CD4-positive, alpha-beta T cell treated with Interleukin-4 for 4 hours (primary cell): ENCODE data around the gene SRPRA.
A peak's percentile ranks its signal among the peaks of the same experiment; 100 is the strongest.
"Not testable (repeated sequence)": the region's sequence is repeated elsewhere in the genome, so short reads cannot be mapped to it uniquely, and the experiment has no call there.

Source experiments
- DNase-seq: peaks from one replicate; pipeline ENCODE4 v3.0.0-alpha.2; 2020

The SRPRA gene, protein sequence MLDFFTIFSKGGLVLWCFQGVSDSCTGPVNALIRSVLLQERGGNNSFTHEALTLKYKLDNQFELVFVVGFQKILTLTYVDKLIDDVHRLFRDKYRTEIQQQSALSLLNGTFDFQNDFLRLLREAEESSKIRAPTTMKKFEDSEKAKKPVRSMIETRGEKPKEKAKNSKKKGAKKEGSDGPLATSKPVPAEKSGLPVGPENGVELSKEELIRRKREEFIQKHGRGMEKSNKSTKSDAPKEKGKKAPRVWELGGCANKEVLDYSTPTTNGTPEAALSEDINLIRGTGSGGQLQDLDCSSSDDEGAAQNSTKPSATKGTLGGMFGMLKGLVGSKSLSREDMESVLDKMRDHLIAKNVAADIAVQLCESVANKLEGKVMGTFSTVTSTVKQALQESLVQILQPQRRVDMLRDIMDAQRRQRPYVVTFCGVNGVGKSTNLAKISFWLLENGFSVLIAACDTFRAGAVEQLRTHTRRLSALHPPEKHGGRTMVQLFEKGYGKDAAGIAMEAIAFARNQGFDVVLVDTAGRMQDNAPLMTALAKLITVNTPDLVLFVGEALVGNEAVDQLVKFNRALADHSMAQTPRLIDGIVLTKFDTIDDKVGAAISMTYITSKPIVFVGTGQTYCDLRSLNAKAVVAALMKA

DNA sequence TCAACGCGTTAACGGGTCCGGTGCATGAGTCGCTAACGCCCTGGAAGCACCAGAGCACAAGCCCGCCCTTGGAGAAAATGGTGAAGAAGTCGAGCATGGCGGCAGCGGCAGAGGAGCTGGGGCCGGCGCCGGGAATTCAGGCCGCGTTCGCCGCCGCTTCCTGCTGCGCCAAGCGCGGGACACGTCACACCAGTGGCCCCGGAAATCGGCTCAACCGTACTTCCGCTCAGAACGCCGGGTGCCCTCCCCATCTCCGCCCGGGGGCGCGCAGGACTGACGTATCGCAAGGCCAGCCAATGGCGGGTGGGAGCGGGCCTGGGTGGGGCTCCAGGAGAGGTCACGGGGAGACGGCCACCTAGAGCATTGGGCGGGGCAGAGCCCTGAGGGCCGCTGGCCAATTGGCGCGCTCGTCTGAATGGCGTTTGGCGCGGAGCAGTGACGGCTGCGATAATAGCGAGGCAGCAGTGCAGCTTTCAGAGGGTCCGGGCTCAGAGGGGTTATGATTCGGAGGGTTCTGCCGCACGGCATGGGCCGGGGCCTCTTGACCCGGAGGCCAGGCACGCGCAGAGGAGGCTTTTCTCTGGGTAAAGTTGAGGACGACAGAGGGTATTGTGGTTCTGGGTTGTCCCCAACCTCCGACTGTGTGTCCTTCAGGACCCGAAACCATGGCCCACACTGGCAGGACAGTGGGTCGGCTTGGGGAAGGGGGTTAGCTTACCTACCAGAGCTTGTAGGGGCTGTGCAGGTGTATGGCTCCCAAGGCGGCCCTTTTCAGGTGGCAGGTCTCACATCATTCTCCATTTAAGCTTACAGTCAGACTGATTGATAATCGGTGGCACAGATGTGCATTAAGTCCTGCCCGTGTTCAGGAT lies at the start of gene SRPRA, which contains the start of gene FOXRED1:
SRPRA (minus strand) TSS at position 188 of the 872 bp plus-strand sequence; CDS start at position 97, 91 bp downstream.
FOXRED1 (plus strand) TSS at position 447 of the 872 bp plus-strand sequence; CDS start at position 500, 53 bp downstream.
- peak; percentile 99 for DNase-seq

DNA sequence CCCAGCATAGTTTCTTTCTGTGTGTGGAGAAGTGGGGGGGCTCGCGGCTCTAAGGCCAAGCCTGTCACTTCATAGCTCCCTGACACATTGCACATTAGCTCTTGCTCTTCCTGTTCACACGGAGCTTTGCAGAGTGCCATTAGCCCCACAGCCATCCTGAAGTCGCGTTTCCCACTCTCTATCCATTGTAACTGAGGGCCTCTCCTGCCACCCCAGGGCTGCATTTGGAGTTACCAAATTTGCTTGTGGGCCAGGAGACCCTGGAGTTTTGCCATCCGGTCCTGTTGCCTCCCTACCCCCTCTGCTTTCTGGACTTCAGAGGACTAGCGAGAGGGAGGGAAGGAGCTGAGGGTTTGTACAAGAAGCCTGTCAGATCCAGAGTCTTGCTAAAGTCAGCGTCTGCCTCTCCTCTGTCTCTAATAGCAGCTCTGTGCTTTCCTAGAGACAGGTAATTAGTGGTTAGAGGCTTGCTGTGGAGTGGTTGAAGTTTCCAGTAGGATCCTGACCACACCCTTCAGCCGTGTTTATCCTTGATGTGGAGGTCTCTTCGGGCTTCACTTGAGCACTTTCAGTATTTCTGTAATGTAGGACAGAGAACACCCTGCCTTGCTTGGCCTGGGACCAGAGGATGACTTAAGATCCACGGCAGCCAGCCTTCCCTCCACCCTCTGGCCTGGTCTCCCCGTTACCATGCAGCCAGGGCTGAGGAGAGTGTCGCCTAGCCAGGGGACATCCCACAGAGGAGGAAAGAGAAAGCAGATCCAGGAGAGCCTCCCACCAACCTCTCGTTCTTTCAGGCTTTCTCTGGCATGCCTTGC lies 49.3 kb upstream of the SRPRA start:
- no peak for DNase-seq

DNA sequence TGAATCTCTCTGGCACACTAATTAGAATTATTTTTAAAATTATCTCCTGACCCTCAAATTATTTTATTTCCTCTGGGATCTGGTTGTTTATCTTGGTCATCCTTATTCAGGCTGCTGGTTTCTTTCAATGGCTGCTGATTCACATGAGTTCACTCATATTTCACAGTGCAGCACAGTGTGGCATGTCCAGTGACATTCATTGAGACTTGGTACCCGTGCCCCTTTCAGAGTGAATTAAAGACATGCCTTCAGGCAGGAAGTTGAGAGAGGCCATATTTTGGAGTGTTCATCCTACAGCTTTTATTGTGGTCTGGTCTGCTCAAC lies 48.7 kb upstream of the SRPRA start:
- no peak for DNase-seq

DNA sequence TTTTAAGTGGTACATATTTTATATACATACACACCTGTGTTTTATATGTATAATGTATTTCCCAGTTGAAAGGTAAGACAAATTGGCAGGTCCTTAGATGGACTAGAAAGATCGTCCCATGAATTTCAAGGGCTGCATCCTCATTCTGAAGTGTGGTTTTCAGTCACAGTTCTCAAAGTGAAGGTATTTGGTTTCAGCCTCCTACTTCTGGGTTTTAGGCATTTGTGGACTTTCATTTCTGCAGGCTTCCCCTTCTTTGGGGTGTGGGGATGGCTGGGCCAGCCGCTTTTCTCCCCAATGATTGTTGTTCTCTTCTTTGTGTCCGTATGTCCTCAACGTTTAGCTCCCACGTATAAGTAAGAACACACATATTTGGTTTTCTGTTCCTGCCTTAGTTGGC lies 45.1 kb upstream of the SRPRA start:
- DNase-seq = no peak

DNA sequence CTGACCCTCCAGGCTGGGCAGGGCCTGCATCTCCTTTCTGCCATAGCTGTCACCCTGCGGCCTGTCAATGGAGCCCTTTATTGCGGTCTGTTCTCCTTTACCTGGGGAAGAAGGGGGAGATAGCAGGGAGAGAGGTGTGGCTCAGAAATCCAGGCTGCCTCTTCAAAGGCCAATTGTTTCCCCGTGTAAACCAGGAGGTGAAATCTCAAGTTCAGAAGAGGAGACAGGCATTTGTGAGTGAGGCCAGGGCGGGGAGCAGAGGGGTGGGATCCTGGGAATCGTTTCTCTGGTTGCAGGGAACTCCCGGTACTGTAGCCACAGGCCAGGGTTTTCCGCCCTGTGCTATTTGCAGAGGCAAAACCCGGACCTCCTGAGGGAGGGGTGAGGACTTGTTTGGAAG lies 44.3 kb upstream of the SRPRA start:
- DNase-seq = no peak

DNA sequence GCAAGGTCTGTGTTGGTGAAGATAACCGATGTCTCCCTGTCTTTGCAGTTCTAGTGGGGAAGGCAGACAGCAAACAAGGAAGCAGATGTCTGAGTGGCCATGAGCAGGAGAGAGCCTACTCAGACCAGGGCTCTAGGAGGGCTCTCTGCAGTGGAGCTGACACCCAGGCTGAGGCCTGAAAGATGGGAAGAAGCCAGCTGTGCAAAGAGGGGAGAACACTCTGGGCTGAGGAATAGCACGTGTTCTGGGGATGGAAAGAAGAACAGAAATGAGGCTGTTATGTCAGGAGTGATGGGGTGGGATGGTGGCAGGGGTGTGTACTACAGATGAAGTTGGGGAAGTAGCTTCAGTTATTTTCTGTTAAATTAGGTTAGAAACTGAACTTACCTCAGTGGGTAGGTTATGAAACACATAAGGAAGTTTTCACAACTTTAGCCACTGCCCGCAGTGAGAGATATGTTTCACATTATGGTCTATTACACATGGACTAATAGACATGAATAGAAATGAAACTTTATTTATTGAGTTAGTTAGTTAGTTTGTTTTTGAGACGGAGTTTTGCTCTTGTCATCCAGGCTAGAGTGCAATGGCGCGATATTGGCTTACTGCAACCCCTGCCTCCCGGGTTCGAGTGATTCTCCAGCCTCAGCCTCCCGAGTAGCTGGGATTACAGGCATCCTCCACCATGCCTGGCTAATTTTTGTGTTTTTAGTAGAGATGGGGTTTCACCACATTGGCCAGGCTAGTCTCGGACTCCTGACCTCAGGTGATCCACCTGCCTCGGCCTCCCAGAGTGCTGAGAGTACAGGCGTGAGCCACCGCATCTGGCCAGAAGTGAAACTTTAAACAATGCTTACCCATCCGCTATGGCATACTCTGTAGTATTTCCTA lies 43.0 kb upstream of the SRPRA start:
- no peak for DNase-seq

DNA sequence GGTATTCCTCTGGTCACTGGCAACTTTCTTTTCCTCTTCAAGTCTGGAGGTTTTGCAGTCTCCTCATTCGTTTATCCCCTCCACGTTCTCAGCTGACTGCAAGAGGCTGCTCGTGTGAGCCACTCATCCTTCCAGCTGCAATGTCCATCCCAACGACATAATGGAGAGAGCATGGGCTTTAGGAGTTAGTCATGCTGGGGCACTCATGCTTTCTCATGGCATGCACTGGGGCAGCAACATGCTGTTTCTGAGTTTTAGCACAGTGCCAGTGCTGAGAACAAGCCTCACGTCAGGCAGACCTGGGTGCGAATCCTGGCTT lies 42.3 kb upstream of the SRPRA start:
- DNase-seq = no peak

DNA sequence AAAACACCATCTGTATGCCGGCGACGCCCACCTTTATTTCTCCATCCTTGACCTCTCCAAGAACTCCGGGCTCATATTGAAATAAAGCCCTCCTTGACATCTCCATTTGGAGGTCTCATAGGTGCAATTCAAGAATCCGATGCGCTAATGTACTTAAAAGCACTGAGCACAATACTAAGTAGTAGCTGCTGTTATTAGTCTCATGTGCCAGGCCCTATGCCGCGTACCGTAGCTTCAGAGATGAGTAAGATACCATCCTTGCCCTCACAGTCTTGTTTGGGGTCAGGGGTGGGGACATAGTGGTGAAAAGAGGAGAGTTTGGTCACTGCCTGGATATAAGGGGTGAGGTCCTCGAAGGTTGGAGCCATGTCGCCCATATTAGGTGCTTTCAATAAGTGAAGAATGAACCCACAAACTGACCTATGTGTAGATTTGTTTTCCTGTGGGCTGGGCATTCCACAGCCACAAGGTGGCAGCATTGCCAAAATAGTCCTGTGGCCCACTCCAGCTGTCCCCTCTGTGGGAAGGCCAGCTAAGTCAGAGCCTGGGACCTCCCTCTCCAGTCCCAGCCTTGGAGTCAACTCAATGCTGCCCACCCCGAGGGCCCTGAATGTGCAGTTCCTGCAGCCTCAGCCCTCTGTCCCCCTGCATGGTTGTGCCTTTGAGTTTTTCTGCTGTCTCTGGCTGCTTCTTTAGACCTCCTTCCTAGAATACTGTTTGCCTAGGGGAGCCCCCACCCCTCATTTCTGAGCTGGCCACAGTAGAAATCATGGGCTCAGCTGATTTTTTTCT lies 41.7 kb upstream of the SRPRA start:
- DNase-seq = peak; percentile 61

DNA sequence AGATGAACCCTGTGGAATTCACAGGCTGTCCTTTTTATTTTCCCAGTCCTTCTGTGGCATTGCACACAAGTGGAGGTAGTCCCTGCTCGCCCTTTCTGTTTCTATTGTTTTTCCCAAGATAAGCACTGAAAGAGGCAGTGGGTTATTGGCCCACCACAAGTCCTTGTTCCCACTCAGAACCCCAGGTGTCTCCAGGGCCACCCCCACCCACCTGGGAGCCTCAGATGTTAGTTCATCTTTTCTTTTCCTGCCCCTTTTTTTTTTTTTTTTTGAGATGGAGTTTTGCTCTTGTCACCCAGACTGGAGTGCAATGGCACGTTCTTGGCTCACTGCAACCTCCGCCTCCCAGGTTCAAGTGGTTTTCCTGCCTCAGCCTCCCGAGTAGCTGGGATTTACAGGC lies 40.1 kb upstream of the SRPRA start:
- DNase-seq = not testable (repeated sequence)

DNA sequence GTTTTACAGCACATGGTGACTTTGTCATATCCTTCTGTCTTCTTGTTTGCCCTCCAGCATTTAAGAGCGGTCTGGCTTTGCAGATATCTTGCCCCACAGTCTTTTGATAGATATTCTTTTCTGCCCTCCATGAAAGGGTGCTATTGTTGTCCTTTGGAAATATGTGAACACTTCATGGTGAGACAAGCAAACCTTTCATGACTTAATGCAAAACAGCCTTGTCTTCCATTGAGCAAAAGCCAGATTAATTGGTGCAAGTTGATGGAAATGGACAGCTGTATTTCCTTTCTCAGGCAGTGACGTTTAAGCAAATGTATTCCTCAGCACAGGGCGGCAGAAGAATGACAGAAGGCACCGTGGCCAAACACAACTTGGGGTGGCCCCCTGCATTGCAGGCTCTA lies 39.6 kb upstream of the SRPRA start:
- no peak for DNase-seq

DNA sequence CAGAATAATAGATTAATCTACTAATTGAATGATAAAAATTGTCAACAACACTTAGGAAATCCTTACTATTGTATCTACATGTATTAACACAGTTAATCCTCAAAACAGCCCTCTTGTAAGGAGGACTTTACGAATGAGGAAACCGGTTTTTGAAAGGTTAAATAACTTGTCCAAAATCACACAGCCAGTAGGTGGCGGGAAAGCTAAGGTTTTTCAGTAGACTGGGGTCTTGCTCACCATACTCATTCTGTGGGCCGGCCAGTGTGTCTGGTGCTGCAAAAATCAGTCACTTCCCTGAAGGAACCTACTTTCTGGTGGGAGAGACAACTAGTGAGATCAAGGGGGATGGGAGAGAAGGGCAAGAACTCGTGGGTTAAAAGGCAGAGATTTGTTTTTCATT lies 39.0 kb upstream of the SRPRA start:
- no peak for DNase-seq

DNA sequence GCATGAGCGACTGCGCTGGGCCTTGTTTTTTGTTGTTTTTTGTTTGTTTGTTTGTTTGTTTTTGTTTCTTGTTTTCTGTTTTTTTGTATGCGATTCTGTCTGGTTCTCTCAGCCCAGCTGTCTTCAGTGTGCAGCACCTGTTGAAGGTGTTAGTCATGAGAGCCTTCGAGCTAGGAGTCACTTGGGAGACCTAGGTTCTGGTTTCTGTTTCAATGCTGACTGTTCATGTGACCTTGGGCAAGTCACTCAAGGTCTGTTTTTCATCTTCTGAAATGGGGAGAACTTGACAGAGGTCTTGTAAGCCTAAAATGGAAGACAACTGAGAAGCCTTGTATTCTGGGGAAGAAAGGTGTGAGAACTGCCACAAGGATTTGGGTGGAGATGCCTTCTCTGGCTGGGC lies 37.0 kb upstream of the SRPRA start:
- peak; percentile 39 for DNase-seq

DNA sequence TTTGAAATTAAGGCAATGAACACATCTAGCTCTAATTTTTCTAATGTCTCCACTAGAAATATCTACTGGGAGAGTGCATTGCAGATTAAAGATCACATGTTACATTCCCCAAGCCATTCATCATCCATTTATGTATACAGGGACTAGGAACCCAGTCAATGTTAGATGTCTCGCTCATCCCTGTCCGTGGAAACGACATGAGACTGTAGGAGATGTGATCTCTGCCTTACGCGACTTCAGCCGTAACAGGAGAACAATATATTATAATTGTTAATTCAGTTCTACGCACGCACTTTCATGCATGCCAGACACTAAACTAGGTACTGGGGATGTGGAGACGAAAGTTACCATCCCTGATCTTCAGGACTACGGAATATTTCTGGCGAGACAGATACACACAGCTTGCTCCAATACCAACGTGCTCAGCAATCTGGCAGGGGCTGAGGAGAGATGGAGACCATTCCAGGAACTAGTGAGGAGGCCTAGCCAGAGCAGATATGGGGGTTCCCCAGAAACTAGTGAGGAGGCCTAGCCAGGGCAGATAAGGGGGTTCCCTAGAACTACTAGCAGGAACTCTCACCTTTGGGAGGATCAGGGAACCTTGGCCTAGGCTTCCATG lies 35.9 kb upstream of the SRPRA start:
- no peak for DNase-seq

DNA sequence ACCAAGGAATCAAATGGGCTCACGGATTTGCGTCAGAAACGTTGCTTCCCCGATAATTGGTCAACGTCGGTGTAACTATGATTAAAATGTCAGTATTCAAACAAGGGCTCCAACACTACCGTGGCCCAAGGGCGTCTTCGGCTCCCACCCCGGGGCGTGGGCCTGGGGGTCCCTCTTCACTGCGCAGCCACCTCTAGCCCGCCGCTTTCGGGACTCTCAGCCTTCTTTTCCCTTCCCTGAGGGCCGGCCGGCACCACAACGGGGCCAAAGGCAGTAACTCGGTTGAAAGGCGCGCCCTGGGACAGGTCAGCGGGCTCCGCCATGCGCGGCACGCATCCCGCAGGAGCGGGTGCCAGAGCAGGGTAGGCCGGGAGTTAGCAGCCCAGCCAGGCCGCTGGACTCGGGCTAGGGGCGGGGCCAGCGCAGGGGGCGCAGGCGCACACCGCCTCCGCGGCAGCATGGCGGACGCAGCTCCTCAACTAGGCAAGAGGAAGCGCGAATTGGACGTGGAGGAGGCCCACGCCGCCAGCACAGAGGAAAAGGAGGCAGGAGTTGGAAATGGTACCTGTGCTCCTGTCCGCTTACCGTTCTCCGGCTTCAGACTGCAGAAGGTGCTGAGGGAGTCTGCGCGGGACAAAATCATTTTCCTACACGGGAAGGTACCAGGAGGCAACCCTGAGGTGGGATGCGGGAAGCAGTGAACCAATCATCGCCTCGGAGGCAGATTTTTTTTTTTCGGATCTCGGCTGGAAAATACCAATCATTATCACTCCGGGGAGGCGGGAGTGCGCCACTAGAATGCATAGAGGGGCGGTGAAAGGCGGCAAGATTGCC lies 35.1 kb upstream of the SRPRA start, which contains the start of gene DCPS:
DCPS (plus strand) TSS at position 438 of the 834 bp plus-strand sequence; CDS start at position 459, 21 bp downstream.
- peak; percentile 84 for DNase-seq

DNA sequence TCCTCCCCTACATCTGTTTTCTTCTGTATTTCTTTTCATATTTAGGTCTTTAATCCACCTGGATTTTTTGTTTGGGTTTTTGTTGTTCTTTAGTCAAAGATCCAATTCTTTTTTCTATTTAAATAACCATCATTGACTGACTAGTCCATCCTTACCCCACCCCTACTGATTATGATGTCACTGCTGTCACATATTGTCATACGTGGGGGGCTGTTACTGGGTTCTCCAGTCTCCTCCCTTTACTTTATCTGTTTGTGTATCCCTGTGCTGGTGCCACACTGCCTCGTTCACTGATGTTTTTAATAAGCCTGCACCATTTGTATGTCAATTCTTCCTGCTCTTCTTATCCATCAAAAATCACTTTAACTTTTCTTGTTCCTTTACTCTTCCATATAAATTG lies 28.3 kb upstream of the SRPRA start:
- no peak for DNase-seq

DNA sequence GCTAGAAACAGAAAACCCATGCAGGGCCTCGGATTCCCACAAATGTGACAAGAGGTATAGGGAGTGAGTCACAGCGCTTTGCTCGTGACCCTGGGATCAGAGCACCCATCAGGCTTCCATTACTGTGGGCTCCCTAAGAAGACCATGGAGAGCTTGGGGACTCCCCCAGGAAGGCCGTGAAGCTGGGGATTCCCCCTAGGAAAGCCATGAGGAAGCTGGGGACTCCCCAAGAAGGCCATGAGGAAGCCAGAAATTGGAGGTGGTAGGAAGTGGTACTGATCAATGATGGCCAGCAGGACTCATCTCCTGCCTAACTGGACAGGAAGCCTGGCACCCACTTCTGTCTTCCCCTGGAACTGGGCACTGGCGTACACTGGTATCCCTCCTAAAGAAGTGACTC lies 25.0 kb upstream of the SRPRA start:
- DNase-seq = no peak

DNA sequence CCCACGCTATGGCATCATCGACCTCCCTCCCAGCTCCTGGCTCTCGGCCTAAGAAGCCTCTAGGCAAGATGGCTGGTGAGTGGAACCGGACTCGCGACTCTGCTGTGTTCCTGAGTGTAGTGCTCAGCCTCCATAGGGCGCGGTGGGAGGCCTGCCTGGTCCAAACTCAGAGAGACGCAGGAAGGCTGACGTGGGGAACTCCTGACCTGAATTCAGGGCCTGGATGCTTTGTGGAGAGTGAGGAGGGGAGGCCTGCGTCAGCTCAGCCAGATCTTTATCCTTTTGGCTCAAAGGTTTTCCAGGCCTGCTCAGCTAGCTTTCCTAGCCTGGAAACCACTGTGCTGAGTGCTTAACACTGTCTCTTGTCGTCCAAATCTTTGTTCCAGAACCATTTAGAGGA lies 22.2 kb upstream of the SRPRA start:
- no peak for DNase-seq

DNA sequence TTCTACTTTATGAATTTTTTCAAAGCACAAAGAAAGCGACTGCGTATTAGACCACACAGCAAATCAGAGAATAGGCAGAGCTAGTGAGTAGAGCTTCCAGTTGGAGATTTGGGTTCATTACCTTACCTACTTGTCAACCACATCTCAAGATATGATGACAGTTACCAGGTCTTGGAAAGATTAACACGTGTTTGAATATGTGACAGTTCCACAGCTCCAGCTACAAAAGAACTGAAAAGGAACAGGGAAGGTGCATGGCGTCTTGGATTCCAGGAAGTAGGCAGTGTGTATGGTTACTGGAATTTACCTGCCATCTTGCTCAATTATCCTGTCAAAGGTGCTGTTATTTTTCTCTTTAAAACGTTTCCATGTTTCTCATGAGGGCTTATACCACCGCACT lies 19.5 kb upstream of the SRPRA start:
- DNase-seq = no peak

DNA sequence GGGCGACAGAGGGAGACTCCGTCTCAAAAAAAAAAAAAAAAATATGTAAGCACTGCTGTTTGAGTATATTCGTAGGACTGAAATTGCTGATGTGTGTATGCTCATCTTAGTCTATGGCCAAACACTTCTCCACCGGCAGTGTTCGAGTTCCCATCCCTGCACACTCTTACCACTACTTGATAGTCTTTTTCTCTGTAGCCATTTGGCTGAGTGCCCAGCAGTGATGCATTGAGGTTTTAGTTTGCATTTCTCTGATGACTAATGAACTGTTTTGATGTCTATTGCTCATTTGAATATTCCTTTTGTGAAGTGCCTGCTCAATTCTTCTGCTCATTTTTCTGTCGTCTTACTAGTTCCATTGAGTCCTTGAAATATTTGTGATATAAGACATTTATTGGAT lies 16.1 kb upstream of the SRPRA start:
- DNase-seq = peak; percentile 91
